ENCODE results near the gene KIF13A. TPM values are rescaled to one million over a fixed set of nuclear protein-coding genes. Genes with fewer than 3 reads are reported as not detected.

KIF13A gene
- total RNA-seq, 3 donors from 2014 or later (not counting 1 experiment from before 2014, with no cell fraction given) = 15.0 to 26.4 (median 19.5) TPM

- H3K4me3 Mint-ChIP-seq = no peak overlapping the region
- peak overlapping the region in 1 of 2 donors; percentile 39 for H3K27ac Mint-ChIP-seq
- TF ChIP-seq, protein P1, sequence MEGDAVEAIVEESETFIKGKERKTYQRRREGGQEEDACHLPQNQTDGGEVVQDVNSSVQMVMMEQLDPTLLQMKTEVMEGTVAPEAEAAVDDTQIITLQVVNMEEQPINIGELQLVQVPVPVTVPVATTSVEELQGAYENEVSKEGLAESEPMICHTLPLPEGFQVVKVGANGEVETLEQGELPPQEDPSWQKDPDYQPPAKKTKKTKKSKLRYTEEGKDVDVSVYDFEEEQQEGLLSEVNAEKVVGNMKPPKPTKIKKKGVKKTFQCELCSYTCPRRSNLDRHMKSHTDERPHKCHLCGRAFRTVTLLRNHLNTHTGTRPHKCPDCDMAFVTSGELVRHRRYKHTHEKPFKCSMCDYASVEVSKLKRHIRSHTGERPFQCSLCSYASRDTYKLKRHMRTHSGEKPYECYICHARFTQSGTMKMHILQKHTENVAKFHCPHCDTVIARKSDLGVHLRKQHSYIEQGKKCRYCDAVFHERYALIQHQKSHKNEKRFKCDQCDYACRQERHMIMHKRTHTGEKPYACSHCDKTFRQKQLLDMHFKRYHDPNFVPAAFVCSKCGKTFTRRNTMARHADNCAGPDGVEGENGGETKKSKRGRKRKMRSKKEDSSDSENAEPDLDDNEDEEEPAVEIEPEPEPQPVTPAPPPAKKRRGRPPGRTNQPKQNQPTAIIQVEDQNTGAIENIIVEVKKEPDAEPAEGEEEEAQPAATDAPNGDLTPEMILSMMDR (IDR thresholded peaks at IDR 0.05) = no peak
- no peak for ATAC-seq
- H3K4me3 ChIP-seq (ENCODE audit: low read length) = no peak overlapping the region
- no peaks in the 10 kb centered on the region for H3K9me3 Mint-ChIP-seq
- no peaks in the 10 kb centered on the region for H3K9me3 ChIP-seq (ENCODE audit: control insufficient read depth, insufficient read depth, low read length)
- H3K4me1 ChIP-seq (ENCODE audit: control insufficient read depth, insufficient read depth, low read length) = no peaks in the 10 kb centered on the region
- H3K27me3 Mint-ChIP-seq (ENCODE audit: low read depth in 2 of 2) = no peaks in the 10 kb centered on the region
- no peaks in the 10 kb centered on the region for H3K27me3 ChIP-seq (ENCODE audit: control insufficient read depth, insufficient read depth, low read length)
- H3K36me3 Mint-ChIP-seq = no peaks in the 10 kb centered on the region
- no peaks in the 10 kb centered on the region for H3K36me3 ChIP-seq (ENCODE audit: control insufficient read depth, insufficient read depth, low read length)
- 82% methylated on average over 5 of the region's 5 CpGs for WGBS (ENCODE audit: insufficient coverage)
- H3K27ac ChIP-seq (ENCODE audit: low read length) = no peak overlapping the region
- peaks cover 4 to 26% of the 10 kb centered on the region in 2 donors for H3K4me1 Mint-ChIP-seq
- no peak for DNase-seq
- intact Hi-C loops (cut with micrococcal nuclease) = no loop called here
Observed at GRCh38 chr6:17972978-17973622, 14.3 kb downstream of the KIF13A start.

DNA sequence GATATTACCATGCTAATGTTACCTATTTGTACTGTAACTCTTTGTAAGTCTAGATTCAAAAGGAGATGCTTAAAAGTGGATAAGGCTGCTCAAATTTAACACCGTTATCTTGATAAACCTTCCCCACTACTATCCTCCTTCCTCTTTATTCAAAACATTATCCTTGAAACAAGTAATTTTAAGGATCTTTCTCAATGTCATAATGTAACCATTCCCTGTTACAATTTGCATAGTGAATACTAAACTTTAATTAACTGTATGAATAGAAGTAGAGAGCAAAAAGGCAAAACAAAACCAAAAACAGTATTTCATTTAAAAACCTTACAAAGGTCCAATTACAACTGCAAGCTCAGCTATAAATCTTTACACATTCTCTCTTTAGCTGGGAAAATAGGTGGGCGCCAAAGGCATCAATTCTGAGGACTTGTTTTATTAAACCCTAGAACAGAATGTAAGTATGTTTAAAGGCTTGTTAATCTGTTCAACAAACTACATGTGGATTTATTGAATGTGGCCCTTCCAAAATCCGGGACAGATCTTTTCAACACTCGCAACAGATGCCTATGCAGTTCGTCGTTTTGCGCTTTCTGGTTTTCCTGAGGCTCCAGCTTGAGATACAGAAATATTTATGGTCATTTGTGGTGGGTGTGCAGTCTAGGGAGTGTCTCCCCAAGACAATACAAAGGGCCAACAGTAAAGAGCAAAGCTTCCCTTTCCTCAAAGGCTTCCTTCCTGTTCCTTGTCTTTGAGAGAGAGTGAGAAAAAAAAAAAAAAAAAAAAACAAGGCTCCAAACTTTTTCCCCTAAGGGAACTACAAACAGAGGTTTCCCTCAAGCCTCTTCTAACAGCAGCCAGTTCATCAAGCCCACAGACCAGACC, 15.1 kb downstream of the KIF13A start:
- peaks cover 4 to 26% of the 10 kb centered on the region in 2 donors for H3K4me1 Mint-ChIP-seq
- H3K4me1 ChIP-seq (ENCODE audit: control insufficient read depth, insufficient read depth, low read length) = no peaks in the 10 kb centered on the region

DNA sequence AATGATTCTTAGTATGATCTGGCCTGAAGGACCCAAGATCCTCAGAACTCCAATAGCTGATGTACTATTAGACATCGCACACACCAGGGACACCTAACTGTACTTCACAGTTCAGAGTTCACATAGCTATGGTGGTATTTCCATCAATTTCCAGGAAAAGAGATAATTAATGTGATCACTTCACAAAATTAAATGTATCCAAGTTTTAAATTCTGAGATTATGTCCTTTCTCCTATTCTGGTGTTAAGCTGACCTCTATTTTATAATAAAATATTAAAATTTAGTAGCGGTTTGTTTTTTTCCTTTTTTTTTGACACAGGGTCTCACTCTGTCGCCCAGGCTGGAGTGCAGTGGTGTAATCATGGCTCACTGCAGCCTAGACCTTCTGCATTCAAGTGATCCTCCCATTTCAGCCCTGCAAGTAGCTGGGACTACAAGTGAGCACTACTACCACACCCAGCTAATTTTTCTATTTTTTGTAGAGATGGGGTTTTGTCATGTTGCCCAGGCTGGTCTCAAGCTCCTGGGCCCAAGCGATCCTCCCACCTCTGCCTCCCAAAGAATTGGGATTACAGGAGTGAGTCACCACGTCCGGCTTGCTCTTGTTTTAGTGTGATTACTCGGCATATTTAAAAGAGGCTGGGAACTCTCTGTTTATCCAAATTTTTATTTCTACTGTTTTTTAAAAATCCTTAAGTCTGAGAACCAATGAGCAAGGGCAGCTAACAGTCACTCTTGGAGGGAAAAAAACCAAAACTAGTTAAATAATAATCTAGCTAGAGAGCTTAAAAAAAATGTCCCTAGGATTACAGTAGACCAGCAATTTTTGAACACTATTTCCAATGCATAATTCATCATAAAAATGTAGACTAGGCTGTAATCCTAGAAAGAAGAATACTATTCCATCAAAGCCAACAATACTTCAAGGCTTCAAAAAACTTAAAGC, 16.0 kb downstream of the KIF13A start:
- intact Hi-C loops (cut with micrococcal nuclease) = no loop called here
- no peak overlapping the region for H3K4me3 Mint-ChIP-seq
- Histone ChIP-seq H3K36me3 (ENCODE audit: control insufficient read depth, insufficient read depth, low read length) (no peaks in the 10 kb centered on the region), H3K9me3 (ENCODE audit: control insufficient read depth, insufficient read depth, low read length) (no peaks in the 10 kb centered on the region), H3K4me1 (ENCODE audit: control insufficient read depth, insufficient read depth, low read length) (no peaks in the 10 kb centered on the region), H3K27ac (ENCODE audit: low read length) (no peak overlapping the region), H3K27me3 (ENCODE audit: control insufficient read depth, insufficient read depth, low read length) (no peaks in the 10 kb centered on the region), H3K4me3 (ENCODE audit: low read length) (no peak overlapping the region)
- DNase-seq (no peak), ATAC-seq (no peak)
- no peak overlapping the region for H3K27ac Mint-ChIP-seq
- H3K36me3 Mint-ChIP-seq = no peaks in the 10 kb centered on the region
- WGBS (ENCODE audit: insufficient coverage) = 85% methylated on average over 6 of the region's 7 CpGs
- H3K27me3 Mint-ChIP-seq (ENCODE audit: low read depth in 2 of 2) = no peaks in the 10 kb centered on the region
- no peaks in the 10 kb centered on the region for H3K9me3 Mint-ChIP-seq
- TF ChIP-seq, protein P1 (IDR thresholded peaks at IDR 0.05) = no peak
- peaks cover 4 to 26% of the 10 kb centered on the region in 2 donors for H3K4me1 Mint-ChIP-seq

More for the DNA sequence above, 15.1 kb downstream of the KIF13A start:
- TF ChIP-seq, protein P1 (IDR thresholded peaks at IDR 0.05) = no peak
- DNase-seq (no peak), ATAC-seq (no peak)
- 62% methylated on average over 6 of the region's 7 CpGs for WGBS (ENCODE audit: insufficient coverage)
- H3K27ac ChIP-seq (ENCODE audit: low read length) = no peak overlapping the region
- intact Hi-C loops (cut with micrococcal nuclease) = no loop called here
- no peaks in the 10 kb centered on the region for H3K27me3 Mint-ChIP-seq (ENCODE audit: low read depth in 2 of 2)
- no peaks in the 10 kb centered on the region for H3K27me3 ChIP-seq (ENCODE audit: control insufficient read depth, insufficient read depth, low read length)
- H3K4me3 ChIP-seq (ENCODE audit: low read length) = no peak overlapping the region
- no peaks in the 10 kb centered on the region for H3K36me3 Mint-ChIP-seq
- H3K9me3 Mint-ChIP-seq = no peaks in the 10 kb centered on the region
- H3K4me3 Mint-ChIP-seq = no peak overlapping the region
- H3K9me3 ChIP-seq (ENCODE audit: control insufficient read depth, insufficient read depth, low read length) = no peaks in the 10 kb centered on the region
- H3K36me3 ChIP-seq (ENCODE audit: control insufficient read depth, insufficient read depth, low read length) = no peaks in the 10 kb centered on the region
- H3K27ac Mint-ChIP-seq = peak overlapping the region in 1 of 2 donors; percentile 39

Measured in natural killer cell (primary cell).